SU-DHL-6 (cell line): ENCODE results near the gene PRKCA.

ENCODE experiments used
- EZH2phosphoT487 ChIP-seq: fragments of 200-600 bp; sonication (generic), shearing (Covaris generic); conservative IDR thresholded peaks from 2 replicates; pipeline ENCODE4 v1.6.1; 2018; ENCODE audit warnings: mild to moderate bottlenecking, antibody characterized with exemption, low read length, moderate library complexity, mixed read lengths
- TF ChIP-seq, protein P1 (sequence below): fragments of 200-600 bp; sonication (generic); IDR thresholded peaks from one replicate; pipeline ENCODE4 v1.5.1; 2017; ENCODE audit warnings: antibody characterized with exemption, mild to moderate bottlenecking, low read length, moderate library complexity; ENCODE audit not compliant: insufficient read depth, poor library complexity, severe bottlenecking

DNA sequence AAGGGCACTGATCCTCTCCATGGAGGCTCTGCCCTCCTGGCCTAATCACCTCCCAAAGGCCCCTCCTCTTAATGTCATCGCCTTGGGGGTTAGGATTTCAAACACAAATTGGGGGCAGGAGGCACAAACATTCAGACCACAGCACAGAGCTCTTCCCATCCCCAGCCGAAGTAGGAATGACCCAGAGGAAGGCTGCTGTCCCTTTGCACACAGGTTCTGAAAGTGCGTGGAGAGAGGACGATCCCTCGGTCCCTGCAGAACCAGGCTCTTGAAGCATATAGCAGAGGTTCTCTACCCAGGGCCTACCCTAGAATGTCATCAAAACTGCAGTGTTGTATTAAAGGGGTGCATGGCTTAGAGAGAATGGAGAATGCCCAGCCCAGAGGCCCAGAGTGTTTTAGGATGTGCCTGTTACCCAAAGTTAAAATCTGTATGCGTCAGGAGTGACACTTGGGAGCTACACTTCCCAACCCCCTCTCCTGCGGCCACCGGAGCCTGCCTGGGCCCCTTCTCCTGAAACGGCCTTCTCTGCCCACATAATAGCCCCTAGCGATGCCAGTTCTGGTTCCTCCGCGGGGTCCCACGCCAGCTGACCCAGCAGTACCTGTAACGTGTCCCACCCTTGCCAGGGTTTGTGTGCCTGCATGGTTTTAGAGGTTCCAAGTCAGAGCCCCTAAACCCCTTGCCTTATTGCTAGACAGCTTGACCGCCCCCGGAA is 373.0 kb downstream of the PRKCA start:
- TF ChIP-seq EZH2phosphoT487: no peak
- TF ChIP-seq, protein P1, sequence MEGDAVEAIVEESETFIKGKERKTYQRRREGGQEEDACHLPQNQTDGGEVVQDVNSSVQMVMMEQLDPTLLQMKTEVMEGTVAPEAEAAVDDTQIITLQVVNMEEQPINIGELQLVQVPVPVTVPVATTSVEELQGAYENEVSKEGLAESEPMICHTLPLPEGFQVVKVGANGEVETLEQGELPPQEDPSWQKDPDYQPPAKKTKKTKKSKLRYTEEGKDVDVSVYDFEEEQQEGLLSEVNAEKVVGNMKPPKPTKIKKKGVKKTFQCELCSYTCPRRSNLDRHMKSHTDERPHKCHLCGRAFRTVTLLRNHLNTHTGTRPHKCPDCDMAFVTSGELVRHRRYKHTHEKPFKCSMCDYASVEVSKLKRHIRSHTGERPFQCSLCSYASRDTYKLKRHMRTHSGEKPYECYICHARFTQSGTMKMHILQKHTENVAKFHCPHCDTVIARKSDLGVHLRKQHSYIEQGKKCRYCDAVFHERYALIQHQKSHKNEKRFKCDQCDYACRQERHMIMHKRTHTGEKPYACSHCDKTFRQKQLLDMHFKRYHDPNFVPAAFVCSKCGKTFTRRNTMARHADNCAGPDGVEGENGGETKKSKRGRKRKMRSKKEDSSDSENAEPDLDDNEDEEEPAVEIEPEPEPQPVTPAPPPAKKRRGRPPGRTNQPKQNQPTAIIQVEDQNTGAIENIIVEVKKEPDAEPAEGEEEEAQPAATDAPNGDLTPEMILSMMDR: no peak
